GM20000 (cell line): ENCODE measurements around the gene EBLN2.
A peak's percentile ranks its signal among the peaks of the same experiment; 100 is the strongest.

ENCODE experiments used
- DNase-seq: peaks from one replicate; pipeline ENCODE4 v3.0.0; 2012; ENCODE audit warnings: low spot score
- TF ChIP-seq, protein P1 (sequence below): IDR thresholded peaks from 2 replicates; pipeline ENCODE4 v1.5.1; 2012; ENCODE audit warnings: mild to moderate bottlenecking, control low read depth; ENCODE audit errors: extremely low read depth, missing control alignments

The EBLN2 gene

DNA sequence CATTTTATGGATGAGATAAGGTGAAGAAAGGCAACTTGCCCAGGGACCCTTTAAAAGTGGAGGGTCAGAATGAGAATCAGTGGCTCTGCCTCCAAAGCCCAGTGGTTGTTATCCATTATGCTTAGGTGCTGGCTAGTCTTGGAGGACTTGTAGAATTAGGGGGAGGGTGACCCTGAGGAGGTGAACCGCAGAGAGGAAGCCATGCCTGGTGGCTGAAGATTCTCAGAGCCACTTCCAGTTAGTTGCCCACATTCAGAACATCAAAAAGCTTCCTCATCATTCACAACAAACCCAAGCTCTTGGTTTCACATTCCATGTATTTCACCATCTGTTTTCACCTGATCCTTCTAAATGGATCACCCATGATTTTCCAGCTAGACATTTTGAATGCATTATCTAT, 11.2 kb downstream of the EBLN2 start:
- no peak for DNase-seq
- TF ChIP-seq, protein P1, sequence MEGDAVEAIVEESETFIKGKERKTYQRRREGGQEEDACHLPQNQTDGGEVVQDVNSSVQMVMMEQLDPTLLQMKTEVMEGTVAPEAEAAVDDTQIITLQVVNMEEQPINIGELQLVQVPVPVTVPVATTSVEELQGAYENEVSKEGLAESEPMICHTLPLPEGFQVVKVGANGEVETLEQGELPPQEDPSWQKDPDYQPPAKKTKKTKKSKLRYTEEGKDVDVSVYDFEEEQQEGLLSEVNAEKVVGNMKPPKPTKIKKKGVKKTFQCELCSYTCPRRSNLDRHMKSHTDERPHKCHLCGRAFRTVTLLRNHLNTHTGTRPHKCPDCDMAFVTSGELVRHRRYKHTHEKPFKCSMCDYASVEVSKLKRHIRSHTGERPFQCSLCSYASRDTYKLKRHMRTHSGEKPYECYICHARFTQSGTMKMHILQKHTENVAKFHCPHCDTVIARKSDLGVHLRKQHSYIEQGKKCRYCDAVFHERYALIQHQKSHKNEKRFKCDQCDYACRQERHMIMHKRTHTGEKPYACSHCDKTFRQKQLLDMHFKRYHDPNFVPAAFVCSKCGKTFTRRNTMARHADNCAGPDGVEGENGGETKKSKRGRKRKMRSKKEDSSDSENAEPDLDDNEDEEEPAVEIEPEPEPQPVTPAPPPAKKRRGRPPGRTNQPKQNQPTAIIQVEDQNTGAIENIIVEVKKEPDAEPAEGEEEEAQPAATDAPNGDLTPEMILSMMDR = no peak

DNA sequence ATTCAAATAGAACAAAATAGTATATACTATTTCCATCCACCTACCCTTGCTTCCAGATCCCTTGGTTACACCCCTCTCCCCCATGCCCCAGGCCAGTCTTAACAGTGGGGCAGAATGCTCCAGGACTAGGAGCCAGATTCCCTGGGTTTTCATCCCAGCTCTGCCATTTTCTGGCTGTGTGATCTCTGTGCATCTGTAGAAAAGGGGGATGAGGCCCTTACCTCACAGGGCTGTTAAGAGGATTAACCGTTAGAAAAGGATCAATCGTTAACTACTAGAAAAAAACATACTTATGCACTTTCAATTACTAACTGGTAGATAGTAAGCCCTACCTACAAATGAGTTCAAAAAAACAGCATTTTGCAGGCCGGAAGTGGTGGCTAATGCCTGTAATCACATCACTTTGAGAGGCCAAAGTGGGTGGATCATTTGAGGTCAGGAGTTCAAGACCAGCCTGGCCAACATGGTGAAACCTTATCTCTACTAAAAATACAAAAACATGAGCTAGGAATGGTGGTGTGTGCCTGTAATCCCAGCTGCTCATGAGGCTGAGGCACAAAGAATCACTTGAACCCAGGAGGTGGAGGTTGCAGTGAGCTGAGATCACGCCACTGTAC, 11.7 kb downstream of the EBLN2 start:
- TF ChIP-seq, protein P1 = no peak
- no peak for DNase-seq

DNA sequence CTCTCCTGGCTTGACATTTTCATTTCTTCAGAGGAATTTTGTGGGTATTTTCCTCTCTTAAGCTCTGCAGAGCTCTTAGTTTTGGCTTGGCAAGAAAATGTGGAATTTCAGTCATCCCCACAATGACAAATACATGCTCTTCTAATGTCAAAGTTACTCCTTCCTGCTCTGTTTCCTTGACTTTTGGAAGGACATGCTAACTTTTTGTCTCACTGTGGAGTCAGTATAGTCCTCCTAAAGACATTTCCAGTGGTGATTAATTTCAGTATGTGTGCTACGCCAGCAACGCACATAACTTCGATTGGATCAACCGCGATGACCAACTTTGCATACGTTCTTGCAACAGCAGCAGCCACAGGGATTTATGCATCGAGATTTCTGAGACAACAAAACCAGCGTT, 13.3 kb downstream of the EBLN2 start:
- TF ChIP-seq, protein P1 = no peak
- no peak for DNase-seq

DNA sequence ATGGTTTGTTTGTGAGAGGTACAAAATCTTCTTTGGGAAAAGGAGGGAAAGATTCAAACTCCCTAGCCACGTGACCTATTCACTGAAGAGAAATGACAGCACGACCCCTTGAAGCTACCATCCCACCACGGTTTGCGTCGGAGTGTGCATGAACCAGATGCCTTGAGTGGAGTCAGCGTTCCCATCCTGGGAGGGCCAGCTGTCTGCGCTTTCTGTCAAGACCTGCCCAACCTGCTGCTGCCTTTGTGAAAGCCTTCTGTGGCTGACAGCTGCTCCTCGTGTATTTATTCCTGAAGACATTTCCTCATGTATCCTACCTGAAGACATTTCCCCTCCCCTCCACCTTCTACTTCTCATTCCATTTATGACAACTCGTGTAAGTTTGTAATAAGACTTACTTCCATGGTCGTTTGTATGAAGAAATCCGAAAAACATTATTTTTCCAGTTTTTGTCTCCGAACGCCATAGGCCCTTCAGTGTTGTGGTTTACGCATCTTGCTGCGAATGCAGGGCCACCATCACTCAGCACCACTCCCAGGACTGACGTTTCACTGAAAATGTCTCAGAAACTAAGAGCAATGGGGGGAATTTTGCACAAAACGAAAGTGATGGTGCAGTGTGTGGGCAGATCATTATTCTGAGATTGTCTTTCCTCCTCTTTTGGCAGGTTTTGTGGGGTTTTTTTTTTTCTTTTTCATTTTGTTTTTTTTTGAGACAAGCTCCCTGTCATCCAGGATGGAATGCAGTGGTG, 18.9 kb downstream of the EBLN2 start:
- TF ChIP-seq, protein P1 = no peak
- peak; percentile 53 for DNase-seq

DNA sequence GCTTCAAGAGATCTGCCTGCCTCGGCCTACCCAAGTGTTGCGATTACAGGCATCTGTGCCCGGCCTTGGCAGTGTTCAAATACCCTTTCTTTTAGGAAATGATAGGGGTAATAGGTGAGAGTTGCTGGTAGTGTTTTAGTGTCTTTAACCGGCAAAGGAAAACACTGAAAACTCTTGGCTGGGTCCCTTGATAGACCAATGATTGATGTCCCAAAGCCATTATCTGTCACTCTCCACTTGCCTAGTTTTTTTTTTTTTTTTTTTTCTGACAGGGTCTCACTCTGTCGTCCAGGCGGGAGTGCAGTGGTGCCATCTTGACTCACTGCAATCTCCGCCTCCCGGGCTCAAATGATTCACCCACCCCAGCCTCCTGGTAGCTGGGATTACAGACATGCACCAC, 19.7 kb downstream of the EBLN2 start:
- DNase-seq = no peak
- TF ChIP-seq, protein P1 = no peak

DNA sequence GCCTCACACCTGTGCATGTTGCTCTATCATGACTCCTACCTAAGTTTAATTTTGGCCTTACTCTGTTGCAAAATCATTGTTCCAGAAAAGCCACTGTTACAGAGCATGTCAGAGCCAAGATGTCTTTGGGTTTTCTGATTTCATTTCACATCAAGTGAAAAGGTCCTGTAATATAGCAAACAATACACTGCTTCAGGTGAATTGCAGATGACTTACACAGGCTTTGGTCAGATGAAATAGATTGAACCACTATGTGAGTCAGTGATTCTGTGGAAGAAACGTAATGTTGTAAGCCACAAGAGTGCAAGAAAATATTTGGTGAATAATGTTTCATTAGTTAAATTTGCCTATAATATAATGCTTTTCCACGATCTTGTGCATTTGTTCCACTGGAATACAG, 22.7 kb downstream of the EBLN2 start:
- no peak for DNase-seq
- TF ChIP-seq, protein P1 = no peak

DNA sequence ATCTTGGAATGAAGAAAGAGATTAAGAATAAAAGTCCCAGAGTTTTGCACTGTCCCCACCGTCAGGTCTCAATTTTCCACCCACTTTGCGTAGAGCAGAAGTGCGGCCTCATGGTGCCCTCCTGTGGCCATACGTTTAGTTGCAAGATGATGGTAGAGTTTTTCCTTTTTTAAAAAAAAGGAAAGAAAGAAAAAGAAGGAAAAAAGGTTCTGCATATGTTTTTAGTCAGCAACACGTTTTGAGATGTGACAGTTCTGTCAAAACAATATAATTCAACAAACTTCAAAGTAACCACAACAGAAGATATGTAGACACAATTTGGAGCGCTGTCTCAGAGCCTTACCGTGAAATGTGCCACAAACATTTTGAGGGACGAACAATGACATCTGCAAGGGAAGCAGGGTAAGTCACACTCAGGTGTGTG, 24.6 kb downstream of the EBLN2 start:
- TF ChIP-seq, protein P1 = peak; percentile 19
- DNase-seq = peak; percentile 44
